GM18517 (cell line): ENCODE measurements around the gene CD7.

Source experiments
- ATAC-seq: cut with Tn5 transposase; IDR thresholded peaks from one replicate; pipeline ENCODE4 v1.9.1; 2021; ENCODE audit warnings: mild to moderate bottlenecking, moderate library complexity; ENCODE audit not compliant: unreplicated experiment

CD7 gene

DNA sequence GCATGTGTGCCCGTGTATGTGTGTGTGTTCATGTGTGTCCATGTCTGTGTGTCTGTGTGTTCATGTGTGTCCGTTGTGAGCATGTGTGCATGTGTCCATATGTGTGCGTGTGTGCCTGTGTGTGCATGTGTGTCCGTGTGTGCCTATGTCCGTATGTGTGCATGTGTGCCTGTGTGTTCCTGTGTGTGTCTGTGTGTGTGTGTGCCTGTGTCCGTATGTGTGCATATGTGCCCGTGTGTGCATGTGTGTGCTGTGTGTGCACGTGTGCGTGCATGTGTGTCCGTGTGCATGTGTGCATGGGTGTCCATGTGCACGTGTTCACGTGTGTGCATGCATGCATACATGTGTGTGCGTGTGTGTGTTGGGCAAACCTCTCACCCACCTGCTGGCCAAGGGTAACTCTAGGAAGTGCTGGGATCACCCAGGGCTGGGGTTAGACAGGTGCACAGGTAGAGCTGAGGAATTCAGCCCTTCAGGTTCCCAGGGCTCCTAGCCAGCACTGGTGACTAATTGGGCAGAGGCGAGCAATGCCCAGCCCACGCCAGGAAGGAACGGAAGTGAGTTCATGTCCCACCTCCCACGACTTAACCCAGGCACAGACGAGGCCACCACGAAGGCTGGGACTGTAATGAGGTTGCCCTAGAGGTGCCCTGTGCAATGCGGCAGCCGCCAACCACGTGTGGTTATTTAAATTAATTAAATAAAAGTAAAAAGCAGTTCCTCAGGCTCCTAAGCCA, 35.7 kb downstream of the CD7 start:
- no peak for ATAC-seq

DNA sequence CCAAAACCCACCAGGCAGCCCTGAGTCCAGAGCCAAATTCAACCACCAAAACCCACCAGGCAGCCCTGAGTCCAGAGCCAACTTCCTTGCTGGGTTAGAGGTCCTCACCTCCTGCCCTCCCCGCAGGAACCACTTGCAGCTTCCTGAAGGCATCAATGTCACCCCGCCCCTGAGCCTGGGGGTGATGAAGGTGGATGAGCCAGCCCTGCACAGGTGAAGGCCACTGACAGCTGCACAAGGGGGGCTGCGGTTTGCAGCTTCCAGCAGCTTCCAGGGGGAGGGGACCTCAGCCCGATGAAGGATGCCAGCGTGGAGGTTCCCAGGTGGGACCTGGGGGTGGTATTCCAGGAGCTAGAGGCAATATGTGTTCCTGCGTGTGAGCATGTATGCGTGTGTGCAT, 36.3 kb downstream of the CD7 start:
- no peak for ATAC-seq

DNA sequence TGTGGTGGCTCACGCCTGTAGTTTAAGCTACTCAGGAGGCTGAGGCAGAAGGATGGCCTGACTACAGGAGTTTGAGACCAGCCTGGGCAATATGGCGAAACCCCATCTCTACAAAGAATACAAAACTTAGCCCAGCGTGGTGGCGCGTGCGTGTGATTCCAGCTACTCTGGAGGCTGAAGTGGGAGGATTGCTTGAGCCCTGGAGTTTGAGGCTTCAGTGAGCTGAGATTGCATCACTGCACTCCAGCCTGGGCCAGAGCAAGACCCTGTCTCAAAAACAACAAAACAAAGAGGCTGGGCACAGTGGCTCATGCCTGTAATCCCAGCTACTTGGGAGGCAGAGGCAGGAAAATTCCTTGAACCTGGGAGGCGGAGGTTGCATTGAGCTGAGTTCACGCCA, 36.9 kb downstream of the CD7 start:
- ATAC-seq, result no peak

DNA sequence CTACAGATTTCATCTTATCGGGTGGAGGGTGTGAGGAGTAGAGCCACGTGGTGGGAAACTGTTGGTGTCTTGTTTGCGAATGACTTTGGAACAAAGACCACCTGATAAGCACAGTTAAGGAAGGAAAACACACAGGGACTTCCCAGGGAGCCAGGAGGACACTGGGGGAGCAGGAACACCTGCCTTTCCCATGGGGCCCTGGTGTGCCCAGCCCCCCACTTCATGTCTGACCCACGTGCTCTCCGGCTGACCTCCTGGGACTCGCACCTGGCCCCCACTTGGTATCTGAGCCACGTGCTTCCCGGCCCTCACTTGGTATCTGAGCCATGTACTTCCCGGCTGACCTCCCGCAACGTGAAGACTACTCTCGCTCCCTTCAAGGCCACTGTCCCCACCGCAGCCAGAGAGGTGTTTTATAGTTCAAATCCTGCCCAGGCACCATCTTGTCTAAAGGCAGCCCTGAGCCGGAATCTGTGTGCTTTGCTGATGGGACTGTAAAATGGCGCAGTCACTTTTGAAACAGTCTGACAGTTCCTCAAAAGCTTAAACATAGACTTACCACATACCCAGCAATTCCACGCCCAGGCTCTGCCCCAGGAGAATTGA, 38.5 kb downstream of the CD7 start:
- ATAC-seq, result no peak

DNA sequence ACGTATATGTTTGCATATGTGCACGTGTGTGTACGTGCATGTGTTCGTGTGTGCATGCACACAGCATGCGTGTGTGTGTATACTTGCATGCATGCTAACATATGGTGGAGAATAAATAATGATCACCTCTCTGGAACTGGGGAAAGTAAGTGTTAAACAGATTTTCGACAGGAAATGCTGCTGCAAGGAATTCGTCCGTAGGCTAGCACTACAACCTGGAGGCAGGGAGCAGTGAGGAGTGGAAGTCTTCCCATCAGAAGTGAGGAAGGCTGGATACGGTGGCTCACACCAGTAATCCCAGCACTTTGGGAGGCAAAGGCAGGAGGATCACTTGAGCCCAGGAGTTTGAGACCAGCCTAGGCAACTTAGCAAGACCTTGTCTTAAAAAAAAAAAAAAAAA, 39.1 kb downstream of the CD7 start:
- ATAC-seq, result no peak

DNA sequence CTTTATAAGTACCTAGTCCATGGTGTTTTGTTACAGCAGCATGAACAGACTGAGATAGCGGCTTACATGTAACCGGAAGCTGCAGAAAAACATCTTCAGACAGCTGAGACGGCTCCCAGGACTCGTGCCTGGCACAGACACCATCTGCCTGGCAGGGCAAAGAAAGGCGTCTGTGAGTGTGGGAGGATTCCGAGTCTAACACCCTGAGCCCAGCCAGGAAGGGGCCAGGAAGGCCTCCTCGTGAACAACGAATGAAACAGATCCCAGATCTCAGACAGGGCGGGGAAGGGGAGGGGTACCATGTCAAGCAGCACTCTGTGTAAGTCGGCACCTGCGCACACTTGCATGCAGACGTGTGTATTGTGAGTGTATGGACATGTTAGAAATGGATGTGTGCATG, 39.6 kb downstream of the CD7 start:
- no peak for ATAC-seq

DNA sequence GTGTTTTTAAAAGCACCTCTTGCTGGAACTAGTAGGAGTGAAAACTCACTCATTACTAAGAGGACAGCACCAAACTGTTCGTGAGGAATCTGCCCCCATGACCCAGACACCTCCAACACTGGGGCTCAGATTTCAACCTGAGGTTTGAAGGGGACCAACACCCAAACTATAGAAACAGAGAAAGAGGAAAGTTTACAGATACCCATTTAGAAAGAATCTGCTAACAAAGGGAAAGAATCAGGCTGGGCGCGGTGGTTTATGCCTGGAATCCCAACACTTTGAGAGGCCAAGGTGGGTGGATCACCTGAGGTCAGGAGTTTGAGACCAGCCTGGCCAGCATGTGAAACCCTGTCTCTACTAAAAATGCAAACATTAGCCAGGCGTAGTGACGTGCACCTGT, 40.5 kb downstream of the CD7 start:
- ATAC-seq, result no peak

DNA sequence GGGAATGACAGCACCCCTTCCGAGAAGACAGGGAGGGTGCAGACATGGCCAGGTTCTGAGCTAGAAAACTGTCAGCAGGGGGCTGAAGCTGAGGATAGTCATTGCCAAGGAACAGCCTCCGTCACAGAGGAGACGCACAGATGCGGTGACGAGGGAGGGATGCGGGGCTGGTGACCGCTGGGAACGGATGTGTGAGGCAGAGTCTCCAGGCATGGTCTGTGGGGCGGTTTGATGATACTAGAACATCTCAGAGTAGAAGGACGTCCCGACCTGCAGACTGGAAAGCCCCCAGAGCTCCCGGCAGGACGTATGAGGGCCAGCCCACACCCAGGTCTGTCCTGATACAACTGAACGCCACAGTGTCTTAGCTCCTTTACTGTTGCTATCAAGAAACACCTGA, 42.1 kb downstream of the CD7 start:
- no peak for ATAC-seq

DNA sequence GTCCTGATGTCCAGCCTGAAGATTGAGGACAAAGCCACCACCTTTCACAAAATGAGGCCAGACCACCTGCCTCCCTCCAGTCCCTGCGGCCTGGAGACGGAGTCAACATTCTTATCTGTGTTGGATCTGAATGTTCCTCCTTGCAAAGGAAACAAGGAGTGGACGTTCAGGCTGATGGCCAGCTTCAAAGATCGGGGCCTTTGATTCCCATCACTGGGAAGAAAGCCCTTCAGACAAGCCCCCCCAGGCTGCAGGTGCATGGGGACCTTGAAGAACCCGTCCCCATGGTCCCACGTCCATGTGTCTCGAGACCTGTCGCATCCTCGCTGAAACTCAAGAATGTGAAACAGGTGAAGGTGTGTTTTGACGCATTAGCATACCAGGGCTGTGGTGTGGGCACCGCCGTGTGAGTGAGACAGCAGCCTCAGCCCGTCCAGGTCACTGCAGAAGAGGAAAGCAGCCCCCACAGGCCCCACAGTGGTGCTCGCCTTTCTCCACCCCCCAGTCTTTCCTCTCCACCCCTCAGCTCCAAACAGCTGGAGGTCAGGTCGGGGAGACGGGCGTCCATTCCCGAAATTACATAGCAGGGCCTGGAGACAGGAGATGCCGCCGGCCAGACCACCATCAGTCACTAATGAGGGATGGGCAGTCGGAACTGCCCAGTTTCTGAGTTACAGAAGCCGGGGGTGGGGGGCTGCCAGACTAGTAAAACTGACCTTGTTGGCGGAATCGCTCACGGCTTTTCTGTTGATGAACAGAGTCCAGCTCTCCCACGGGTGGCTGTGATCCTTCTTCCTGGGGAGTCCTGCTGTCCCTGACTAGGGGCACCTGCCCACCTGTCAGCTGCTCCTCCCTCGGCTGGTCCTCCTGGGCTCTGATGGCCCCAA, 43.0 kb downstream of the CD7 start:
- no peak for ATAC-seq

DNA sequence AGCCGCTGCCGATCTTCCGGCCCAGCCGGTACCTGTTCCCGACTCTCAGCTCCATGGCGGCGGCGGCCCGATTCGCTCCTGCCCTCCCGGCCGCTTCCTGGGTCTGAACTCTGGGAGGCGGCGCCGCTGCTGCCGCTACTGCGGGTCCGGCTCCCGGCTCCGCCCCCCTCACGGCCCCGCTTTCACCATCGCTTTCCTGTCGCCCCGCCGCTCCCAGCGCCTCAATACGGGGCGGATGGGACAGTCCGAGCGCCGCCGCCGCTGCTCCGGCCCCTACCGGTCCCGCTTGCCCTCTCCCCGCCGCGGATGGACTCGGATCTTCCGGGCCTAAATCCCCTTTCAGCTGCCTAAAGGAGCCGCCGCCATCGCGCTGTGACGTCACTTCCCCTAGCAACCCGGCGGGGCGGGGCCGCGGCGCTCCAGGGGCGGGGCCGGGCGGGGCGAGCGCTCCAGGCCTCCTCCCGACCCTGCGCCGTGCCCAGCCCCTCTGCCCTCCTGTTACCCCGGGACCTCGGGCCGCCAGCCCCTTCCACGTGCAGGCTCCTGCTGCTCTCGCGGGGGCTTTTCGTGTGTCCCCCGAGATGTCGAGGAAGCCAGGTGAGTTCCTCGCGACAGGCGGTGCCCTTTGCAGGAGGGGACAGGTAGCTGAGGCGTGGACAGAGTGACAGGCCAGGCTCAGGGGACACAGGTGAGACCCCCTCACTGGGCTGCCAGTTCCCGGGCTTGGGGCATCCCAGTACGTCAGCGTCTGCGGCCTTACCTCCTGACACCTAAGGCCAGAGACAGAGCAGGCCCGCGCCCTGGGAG, 43.9 kb downstream of the CD7 start, which contains the start of gene CSNK1D:
CSNK1D (minus strand) TSS at position 374 of the 807 bp plus-strand sequence; CDS start at position 55, 319 bp downstream.
- peak; percentile 63 for ATAC-seq

DNA sequence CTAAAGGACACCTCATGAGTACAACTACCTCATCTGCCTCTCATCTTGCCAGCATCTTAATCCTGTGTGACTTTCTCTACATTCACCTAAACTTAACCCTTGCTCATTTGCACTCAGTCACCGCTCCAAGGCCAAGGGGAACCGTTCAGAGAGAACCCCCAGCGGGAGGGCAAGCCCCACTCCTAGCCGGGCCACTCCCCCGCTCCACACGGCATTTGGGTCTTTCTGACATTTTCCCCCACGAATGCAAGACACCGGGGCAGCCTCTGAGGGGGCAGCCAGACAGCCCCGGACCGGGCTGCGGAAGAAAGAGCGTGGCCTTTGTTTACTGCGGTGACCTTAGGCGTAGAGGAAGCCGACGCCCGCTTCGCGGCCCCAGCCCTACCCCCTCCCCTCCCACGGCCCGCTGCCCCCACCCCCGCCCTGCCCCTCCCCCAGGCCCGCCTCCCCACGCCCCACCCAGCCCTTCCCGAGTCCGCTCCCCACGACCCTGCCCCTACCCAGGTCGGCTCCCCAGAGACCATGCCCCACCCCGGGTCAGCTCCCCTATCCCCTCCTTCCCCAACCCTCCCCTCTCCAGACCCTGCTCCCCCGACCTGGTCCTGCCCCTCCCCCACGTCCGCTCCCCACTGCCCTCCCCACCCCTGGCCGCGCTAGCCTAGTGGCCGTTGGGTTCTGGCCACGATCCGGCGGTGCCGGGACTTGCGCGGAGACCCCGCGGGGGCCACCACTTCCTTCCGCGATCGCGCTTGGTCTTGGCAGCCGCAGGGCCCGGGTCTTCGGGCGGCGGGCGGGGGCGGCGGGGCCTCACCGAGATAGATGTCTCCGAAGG, 44.7 kb downstream of the CD7 start:
- no peak for ATAC-seq

DNA sequence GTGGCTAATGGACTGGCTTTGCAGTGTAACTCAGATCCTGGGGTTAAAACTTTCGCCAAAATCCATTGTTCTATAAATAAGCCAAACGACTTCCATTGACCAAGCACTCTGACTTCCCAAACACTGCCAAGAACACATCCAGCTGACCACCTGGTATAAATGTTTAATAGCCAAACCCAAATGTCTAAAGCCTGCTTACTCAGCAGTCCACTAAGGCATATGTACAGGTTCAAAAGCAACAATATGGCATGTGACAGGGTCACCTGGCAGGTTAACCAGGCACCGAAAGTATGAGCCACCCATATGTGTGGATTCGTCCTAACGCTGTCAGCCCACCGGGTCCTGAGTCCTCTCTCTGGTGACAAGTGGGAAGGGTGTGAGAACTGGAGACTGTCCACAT, 46.0 kb downstream of the CD7 start:
- no peak for ATAC-seq

DNA sequence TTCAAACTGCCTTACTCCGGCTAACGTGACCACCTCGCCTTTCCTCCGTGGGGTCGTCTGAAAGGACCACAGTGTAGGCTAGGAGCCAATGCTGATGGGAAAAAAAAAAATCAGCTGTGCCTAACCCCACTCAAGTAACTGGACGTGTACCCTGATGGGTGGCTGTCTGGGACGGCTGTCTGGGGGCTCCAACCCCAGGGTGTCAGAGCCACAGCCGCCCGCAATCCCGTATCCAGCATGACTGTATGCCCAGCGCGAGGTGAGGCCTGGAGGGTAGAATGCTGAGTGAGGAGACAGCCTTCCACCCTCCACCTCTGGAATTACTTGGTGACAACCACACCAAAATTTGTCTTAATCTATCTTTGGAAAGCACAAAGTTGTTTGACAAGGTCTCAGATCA, 46.8 kb downstream of the CD7 start:
- ATAC-seq, result no peak

DNA sequence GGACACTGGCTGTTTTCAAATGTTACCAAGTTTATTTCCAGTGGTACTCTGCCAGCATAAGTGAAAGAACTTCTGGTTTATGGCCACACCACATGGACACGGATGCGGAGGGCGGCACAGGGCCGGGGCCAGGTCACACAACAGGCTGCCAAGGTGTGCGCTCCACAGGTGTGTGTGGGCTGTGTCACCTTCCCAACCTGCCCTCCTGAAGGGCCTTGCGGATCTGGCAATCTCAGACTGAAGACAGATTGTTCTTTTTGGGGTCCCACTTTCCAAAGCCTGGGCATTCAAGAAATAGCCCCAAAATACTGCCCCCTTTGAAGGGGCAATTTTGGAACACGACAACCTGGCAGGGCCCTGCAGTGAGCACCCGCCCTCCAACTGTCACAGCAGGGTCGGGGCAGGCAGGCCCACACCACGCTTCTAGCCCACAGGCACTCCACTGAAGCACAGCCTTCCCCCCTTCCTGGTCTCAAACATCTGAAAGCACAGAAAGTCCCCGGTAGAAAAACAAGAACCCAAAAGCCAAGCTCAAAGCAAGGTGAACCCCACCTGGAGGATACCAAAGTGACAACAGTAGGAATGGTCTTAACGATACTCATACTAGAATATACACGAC, 47.4 kb downstream of the CD7 start:
- no peak for ATAC-seq

DNA sequence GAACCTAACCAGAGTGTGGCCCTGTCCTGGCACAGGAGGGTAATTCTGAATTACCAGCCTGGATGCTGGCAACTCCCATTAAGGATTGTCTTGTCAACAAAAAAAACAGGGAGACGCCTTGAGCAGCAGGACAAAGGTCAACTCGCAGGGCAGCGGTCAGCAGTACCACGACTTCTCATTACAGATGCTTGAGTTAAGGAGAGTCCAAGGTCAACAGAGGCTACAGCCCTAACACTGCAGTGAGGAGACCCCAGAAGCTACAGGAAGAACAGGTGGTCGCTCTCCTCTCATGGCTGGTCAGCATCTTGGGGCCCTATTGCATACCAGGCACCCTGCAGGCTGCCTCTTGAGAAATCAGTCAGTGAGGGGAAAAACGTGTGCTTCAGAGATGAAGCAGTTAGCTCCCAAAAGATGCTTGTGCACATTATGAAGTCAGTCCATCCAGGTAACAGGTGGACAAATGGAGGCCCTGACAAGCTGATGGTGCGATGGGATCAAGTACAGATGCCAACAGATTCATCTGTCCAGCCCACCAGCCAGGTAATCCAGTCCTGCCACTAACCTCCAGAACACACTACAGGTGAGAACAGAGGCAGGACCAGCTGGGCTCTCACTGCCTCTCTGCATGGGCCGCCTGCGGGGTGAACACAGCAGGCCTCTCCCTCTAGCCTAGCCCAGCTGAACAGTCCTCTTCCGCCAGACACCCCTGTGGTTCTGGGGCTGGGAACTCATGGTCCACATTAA, 48.1 kb downstream of the CD7 start:
- ATAC-seq, result no peak

DNA sequence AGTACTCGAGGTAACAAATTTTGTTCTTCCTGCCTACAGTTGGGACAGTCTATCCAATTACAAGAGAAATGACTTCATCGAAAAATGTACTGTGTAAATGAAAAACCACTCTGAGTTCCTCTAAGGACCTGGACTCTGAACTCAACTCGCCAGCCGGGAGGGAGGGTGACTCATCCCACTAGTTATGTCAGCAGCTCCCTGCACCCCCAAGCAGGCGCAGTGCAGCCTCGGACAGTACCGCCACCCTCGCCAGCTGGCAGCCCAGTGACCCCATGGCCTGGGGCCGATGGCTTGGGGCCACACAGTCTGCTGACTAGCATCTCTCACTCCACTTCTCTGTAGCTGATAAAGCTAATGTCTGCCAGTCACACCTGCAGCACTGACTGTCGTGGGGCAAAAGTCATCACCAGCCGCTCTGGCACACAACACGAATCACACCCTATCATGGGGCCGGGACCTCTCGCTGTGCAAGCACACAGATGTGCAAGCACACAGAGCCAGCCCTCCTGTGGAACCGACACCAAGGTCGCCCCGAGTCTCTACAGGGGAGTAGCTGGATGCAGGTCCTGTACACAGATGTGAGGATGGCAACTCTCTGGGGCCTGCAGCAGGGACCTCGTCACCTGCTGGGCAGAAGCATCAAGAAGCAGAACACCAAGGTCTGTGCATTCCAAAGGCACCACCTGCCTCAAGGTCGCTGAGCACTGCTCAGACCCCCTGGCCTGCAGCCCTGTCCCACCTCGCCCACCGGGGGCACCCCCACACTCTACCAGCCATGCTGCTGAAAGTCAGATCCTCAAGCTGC, 49.6 kb downstream of the CD7 start:
- ATAC-seq, result no peak

DNA sequence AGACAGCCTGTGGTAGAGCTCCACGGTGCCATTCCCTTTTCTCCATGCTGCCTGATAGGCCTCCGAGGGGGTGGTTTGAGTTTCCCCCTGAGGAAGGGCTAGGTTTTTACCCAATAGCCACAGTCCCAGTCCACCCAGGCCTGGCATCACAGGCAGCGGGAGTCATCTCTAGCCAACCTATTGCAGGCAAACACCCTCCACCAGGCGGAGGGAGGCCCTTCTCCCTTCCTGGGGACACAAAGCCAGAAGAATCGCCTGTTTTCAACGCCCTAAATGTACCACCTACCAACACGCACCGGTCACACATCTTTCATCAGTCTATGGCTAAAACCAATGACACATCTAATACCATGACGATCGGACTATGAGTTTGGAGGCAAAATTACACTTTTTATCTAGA, 51.3 kb downstream of the CD7 start:
- ATAC-seq, result no peak
